ENCODE results near the gene TMEM243.

DNA sequence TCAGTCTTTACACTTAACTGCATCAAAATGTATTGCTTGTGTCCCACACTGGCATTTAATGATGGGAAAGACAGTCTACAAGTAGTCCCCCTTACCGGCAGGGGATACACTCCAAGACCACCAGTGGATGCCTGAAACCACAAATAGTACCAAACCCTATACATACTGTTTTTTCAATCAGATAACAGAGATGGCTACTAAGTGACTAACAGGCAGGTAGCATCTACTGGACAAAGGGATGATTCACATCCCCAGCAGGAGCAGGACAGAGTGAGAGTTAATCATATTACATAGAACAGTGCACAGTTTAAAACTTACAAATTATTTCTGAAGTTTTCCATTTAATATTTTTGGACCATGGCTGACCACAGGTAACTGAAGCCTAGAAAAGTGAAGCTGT lies 13.2 kb downstream of the TMEM243 start:
- TF ChIP-seq CTCF (IDR thresholded peaks at IDR 0.05) (no peak), POLR2A (IDR thresholded peaks at IDR 0.05) (no peak)

All from thyroid gland (tissue), 4 donors.